ENCODE data around the gene ENTPD6. TPM values are rescaled to one million over a fixed set of nuclear protein-coding genes. Genes with fewer than 3 reads are reported as not detected.

Gene ENTPD6
- total and polyA plus RNA-seq, 2 experiments from 2014 or later = 80.4 to 87.1 TPM

- no peaks in the 10 kb centered on the region for H3K36me3 ChIP-seq (replicated peaks; ENCODE audit: insufficient read depth, low read depth)
- no peak overlapping the region for H3K27ac ChIP-seq
- peaks cover 29% of the 10 kb centered on the region for H3K4me1 ChIP-seq (ENCODE audit: insufficient read depth)
- H3K79me2 ChIP-seq = no peaks in the 10 kb centered on the region
- H2AFZ ChIP-seq = no peak overlapping the region
- H3K4me2 ChIP-seq = no peak overlapping the region
- DNase-seq (ENCODE audit: low spot score) = no peak
- 84% methylated on average over 15 of the region's 15 CpGs for WGBS (ENCODE audit: low lambda C conversion rate, missing lambda C conversion rate)
- H3K27me3 ChIP-seq = no peaks in the 10 kb centered on the region
- H3K9me2 ChIP-seq (replicated peaks; ENCODE audit: insufficient read depth) = no peaks in the 10 kb centered on the region
- no peak overlapping the region for H3K4me3 ChIP-seq
- no peaks in the 10 kb centered on the region for H3K9me3 ChIP-seq (ENCODE audit: low read depth)
- no peaks in the 10 kb centered on the region for H4K20me1 ChIP-seq (ENCODE audit: insufficient read depth, poor library complexity, severe bottlenecking)
- TF ChIP-seq EZH2 (IDR thresholded peaks at IDR 0.05; ENCODE audit: borderline replicate concordance) = no peak
- no peak for TF ChIP-seq EZH2phosphoT487 (IDR thresholded peaks at IDR 0.05; ENCODE audit: low read depth, severe bottlenecking, unreplicated experiment)
- no peak for TF ChIP-seq CTCF (IDR thresholded peaks at IDR 0.05; ENCODE audit: poor library complexity)
Measured at GRCh38 chr20:25236450-25237304, 41.2 kb downstream of the ENTPD6 start.

- Histone ChIP-seq H4K20me1 (ENCODE audit: insufficient read depth, poor library complexity, severe bottlenecking) (no peaks in the 10 kb centered on the region), H3K9me3 (ENCODE audit: low read depth) (no peaks in the 10 kb centered on the region), H3K36me3 (replicated peaks; ENCODE audit: insufficient read depth, low read depth) (no peaks in the 10 kb centered on the region), H3K4me2 (no peak overlapping the region), H3K9me2 (replicated peaks; ENCODE audit: insufficient read depth) (no peaks in the 10 kb centered on the region), H3K27ac (peak overlapping the region; percentile 78), H3K79me2 (no peaks in the 10 kb centered on the region), H3K4me1 (ENCODE audit: insufficient read depth) (peaks cover 26% of the 10 kb centered on the region), H2AFZ (no peak overlapping the region), H3K27me3 (no peaks in the 10 kb centered on the region), H3K4me3 (no peak overlapping the region)
- TF ChIP-seq EZH2phosphoT487 (IDR thresholded peaks at IDR 0.05; ENCODE audit: low read depth, severe bottlenecking, unreplicated experiment) = no peak
- no peak for TF ChIP-seq EZH2 (IDR thresholded peaks at IDR 0.05; ENCODE audit: borderline replicate concordance)
- TF ChIP-seq CTCF (IDR thresholded peaks at IDR 0.05; ENCODE audit: poor library complexity) = no peak
- DNase-seq (ENCODE audit: low spot score) = peak; percentile 77
- WGBS (ENCODE audit: low lambda C conversion rate, missing lambda C conversion rate) = 59% methylated on average over 10 of the region's 10 CpGs
Measured at GRCh38 chr20:25237610-25238318, 42.3 kb downstream of the ENTPD6 start.

GRCh38 chr20:25238319-25239037, 43.0 kb downstream of the ENTPD6 start:
- Histone ChIP-seq H3K36me3 (replicated peaks; ENCODE audit: insufficient read depth, low read depth) (no peaks in the 10 kb centered on the region), H2AFZ (no peak overlapping the region), H3K9me2 (replicated peaks; ENCODE audit: insufficient read depth) (no peaks in the 10 kb centered on the region), H3K4me2 (no peak overlapping the region), H3K9me3 (ENCODE audit: low read depth) (no peaks in the 10 kb centered on the region), H3K4me3 (no peak overlapping the region), H4K20me1 (ENCODE audit: insufficient read depth, poor library complexity, severe bottlenecking) (no peaks in the 10 kb centered on the region), H3K79me2 (no peaks in the 10 kb centered on the region), H3K4me1 (ENCODE audit: insufficient read depth) (peaks cover 19% of the 10 kb centered on the region), H3K27ac (peak overlapping the region; percentile 78), H3K27me3 (no peaks in the 10 kb centered on the region)
- WGBS (ENCODE audit: low lambda C conversion rate, missing lambda C conversion rate) = 96% methylated on average over 12 of the region's 12 CpGs
- no peak for DNase-seq (ENCODE audit: low spot score)
- TF ChIP-seq CTCF (IDR thresholded peaks at IDR 0.05; ENCODE audit: poor library complexity) = no peak
